Measurements from ENCODE around the gene PICALM.

Gene PICALM

GRCh38 chr11:85913513-85913912, 155.4 kb downstream of the PICALM start:
- no peak for TF ChIP-seq CTCF (IDR thresholded peaks at IDR 0.05; ENCODE audit: unreplicated experiment in 3 of 3)
- Mint-ChIP-seq H3K4me3 (no peak overlapping the region), H3K9me3 (peaks cover 7% of the 10 kb centered on the region), H3K4me1 (no peaks in the 10 kb centered on the region), H3K36me3 (ENCODE audit: low read depth) (no peaks in the 10 kb centered on the region), H3K27ac (no peak overlapping the region), H3K27me3 (ENCODE audit: low read depth) (peaks cover 14% of the 10 kb centered on the region)

- H3K4me3 Mint-ChIP-seq: no peak overlapping the region
- TF ChIP-seq CTCF (IDR thresholded peaks at IDR 0.05; ENCODE audit: unreplicated experiment in 3 of 3): no peak
Measured at GRCh38 chr11:85912414-85912813, 156.5 kb downstream of the PICALM start.

More at GRCh38 chr11:85912414-85912813, 156.5 kb downstream of the PICALM start:
- Mint-ChIP-seq H3K36me3 (ENCODE audit: low read depth) (no peaks in the 10 kb centered on the region), H3K27ac (no peak overlapping the region), H3K9me3 (peaks cover 7% of the 10 kb centered on the region), H3K4me1 (no peaks in the 10 kb centered on the region), H3K27me3 (ENCODE audit: low read depth) (peaks cover 10% of the 10 kb centered on the region)
